ENCODE data around the gene HECTD4.
"Not testable (repeated sequence)": the region's sequence is repeated elsewhere in the genome, so short reads cannot be mapped to it uniquely, and the experiment has no call there.

The HECTD4 gene

GRCh38 chr12:112121780-112122565, 260.3 kb downstream of the HECTD4 start:
- DNase-seq (ENCODE audit: low read depth): peak; percentile 88
- no peak overlapping the region for H3K4me3 ChIP-seq (ENCODE audit: control insufficient read depth, low read depth, low read length)

GRCh38 chr12:112117685-112118084, 264.5 kb downstream of the HECTD4 start:
- no peak overlapping the region for H3K4me3 ChIP-seq (ENCODE audit: control insufficient read depth, low read depth, low read length)
- TF ChIP-seq CTCF (conservative IDR thresholded peaks at IDR 0.05; ENCODE audit: control insufficient read depth, insufficient read depth, low read depth, low read length): no peak
- no peak for DNase-seq (ENCODE audit: low read depth)

More at GRCh38 chr12:112121780-112122565, 260.3 kb downstream of the HECTD4 start:
- TF ChIP-seq CTCF (conservative IDR thresholded peaks at IDR 0.05; ENCODE audit: control insufficient read depth, insufficient read depth, low read depth, low read length): no peak

- H3K4me3 ChIP-seq (ENCODE audit: control insufficient read depth, low read depth, low read length): no peak overlapping the region
These were observed 265.8 kb downstream of the HECTD4 start for GRCh38 chr12:112116232-112117060.

GRCh38 chr12:112115259-112116045, 266.8 kb downstream of the HECTD4 start:
- DNase-seq (ENCODE audit: low read depth): no peak
- no peak overlapping the region for H3K4me3 ChIP-seq (ENCODE audit: control insufficient read depth, low read depth, low read length)
- no peak for TF ChIP-seq CTCF (conservative IDR thresholded peaks at IDR 0.05; ENCODE audit: control insufficient read depth, insufficient read depth, low read depth, low read length)

More at GRCh38 chr12:112116232-112117060, 265.8 kb downstream of the HECTD4 start:
- no peak for TF ChIP-seq CTCF (conservative IDR thresholded peaks at IDR 0.05; ENCODE audit: control insufficient read depth, insufficient read depth, low read depth, low read length)
- DNase-seq (ENCODE audit: low read depth): no peak

GRCh38 chr12:112112409-112113133, 269.7 kb downstream of the HECTD4 start:
- DNase-seq (ENCODE audit: low read depth): no peak
- TF ChIP-seq CTCF (conservative IDR thresholded peaks at IDR 0.05; ENCODE audit: control insufficient read depth, insufficient read depth, low read depth, low read length): no peak
- H3K4me3 ChIP-seq (ENCODE audit: control insufficient read depth, low read depth, low read length): no peak overlapping the region

- no peak for DNase-seq (ENCODE audit: low read depth)
- H3K4me3 ChIP-seq (ENCODE audit: control insufficient read depth, low read depth, low read length): no peak overlapping the region
- no peak for TF ChIP-seq CTCF (conservative IDR thresholded peaks at IDR 0.05; ENCODE audit: control insufficient read depth, insufficient read depth, low read depth, low read length)
These were observed 270.3 kb downstream of the HECTD4 start for GRCh38 chr12:112111931-112112330.

- DNase-seq (ENCODE audit: low read depth); H3K4me3 ChIP-seq (ENCODE audit: control insufficient read depth, low read depth, low read length): not testable (repeated sequence)
These were observed 271.2 kb downstream of the HECTD4 start for GRCh38 chr12:112110787-112111662.

All from fibroblast of mammary gland (primary cell).